AG09309 (cell line): Measurements from ENCODE around the gene TNFRSF4.

Source experiments
- DNase-seq: peaks from one replicate; pipeline ENCODE4 v3.0.0-alpha.2; 2010; ENCODE audit warnings: low read depth
- H3K4me3 ChIP-seq: 2 replicates; pipeline ENCODE4 v1.5.1; 2011; ENCODE audit warnings: mild to moderate bottlenecking, low read depth, low read length, moderate library complexity; ENCODE audit not compliant: control insufficient read depth
- TF ChIP-seq, protein P1 (sequence below): IDR thresholded peaks from 2 replicates; pipeline ENCODE4 v1.5.1; 2011; ENCODE audit warnings: mild to moderate bottlenecking, low read depth, low read length, inconsistent platforms; ENCODE audit not compliant: insufficient read depth, control insufficient read depth; ENCODE audit errors: missing control alignments

The TNFRSF4 gene

GRCh38 chr1:1245178-1245816, 31.3 kb upstream of the TNFRSF4 start:
- no peak overlapping the region for H3K4me3 ChIP-seq
- TF ChIP-seq, protein P1, sequence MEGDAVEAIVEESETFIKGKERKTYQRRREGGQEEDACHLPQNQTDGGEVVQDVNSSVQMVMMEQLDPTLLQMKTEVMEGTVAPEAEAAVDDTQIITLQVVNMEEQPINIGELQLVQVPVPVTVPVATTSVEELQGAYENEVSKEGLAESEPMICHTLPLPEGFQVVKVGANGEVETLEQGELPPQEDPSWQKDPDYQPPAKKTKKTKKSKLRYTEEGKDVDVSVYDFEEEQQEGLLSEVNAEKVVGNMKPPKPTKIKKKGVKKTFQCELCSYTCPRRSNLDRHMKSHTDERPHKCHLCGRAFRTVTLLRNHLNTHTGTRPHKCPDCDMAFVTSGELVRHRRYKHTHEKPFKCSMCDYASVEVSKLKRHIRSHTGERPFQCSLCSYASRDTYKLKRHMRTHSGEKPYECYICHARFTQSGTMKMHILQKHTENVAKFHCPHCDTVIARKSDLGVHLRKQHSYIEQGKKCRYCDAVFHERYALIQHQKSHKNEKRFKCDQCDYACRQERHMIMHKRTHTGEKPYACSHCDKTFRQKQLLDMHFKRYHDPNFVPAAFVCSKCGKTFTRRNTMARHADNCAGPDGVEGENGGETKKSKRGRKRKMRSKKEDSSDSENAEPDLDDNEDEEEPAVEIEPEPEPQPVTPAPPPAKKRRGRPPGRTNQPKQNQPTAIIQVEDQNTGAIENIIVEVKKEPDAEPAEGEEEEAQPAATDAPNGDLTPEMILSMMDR, result no peak
- no peak for DNase-seq

- TF ChIP-seq, protein P1, result no peak
- H3K4me3 ChIP-seq, result no peak overlapping the region
- DNase-seq, result no peak
Observed at GRCh38 chr1:1244192-1244811, 30.3 kb upstream of the TNFRSF4 start.

GRCh38 chr1:1243807-1244191, 29.8 kb upstream of the TNFRSF4 start:
- TF ChIP-seq, protein P1, result no peak
- no peak for DNase-seq
- H3K4me3 ChIP-seq, result no peak overlapping the region

GRCh38 chr1:1243266-1243660, 29.3 kb upstream of the TNFRSF4 start:
- TF ChIP-seq, protein P1, result no peak
- DNase-seq, result no peak

GRCh38 chr1:1242461-1243265, 28.7 kb upstream of the TNFRSF4 start:
- no peak overlapping the region for H3K4me3 ChIP-seq
- no peak for DNase-seq
- TF ChIP-seq, protein P1, result no peak

More at GRCh38 chr1:1243266-1243660, 29.3 kb upstream of the TNFRSF4 start:
- H3K4me3 ChIP-seq, result no peak overlapping the region

DNA sequence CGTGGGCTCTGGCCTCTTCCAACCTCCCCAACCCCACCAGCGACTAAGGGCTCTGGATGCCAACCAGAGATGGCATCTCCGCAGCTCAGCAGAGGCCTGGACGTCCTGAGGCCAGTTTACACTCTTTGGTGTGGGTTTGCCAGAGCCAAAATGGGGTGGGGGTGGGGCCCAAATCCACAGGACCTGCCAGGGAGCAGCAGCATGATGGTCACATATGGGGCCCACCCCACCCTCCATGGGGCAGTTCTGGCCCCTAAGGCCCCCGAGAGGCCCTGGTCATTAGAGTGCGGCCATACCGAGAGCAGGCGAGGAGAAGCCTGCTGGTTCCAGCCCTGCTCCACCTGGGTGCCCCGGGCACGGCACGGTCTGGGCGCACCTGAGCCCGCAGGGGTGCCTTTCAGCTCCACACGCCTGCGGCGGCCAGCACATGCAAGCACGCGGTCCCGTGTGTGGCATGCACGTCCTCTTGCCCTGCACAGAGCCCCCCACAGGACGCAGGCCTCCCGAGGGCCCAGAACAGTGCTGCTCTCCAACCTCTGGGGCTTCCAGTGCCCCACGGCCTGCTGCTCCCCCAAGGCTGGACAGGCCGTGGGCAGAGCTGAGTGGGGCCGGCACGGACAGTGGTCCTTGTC, 27.8 kb upstream of the TNFRSF4 start:
- TF ChIP-seq, protein P1, result no peak
- DNase-seq, result no peak
- H3K4me3 ChIP-seq, result no peak overlapping the region
